Stimulated activated CD4-positive, alpha-beta T cell treated with anti-CD3 and anti-CD28 coated beads, Interleukin-2, amount 100 ng/mL, for 48 hours (primary cell): ENCODE measurements around the gene CRACR2B.

Source experiments
- DNase-seq, 2 donors: peaks; one replicate each; pipeline ENCODE4 v3.0.0-alpha.2; 2020

Gene CRACR2B

DNA sequence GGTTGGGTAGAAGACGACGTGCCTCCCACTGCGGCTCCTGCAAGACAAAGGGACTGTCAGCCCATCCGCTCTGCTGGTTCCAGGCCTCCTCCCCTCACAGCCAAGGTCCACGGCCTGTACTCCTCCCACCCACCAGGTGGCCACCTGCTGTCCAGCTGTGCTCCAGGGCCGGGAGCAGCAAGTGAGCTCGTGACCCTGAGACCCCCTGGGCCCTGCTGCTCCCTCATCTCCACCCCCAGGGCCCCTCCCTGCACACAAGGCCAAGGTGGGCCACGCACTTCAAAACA, 42.4 kb downstream of the CRACR2B start:
- DNase-seq = no peak

DNA sequence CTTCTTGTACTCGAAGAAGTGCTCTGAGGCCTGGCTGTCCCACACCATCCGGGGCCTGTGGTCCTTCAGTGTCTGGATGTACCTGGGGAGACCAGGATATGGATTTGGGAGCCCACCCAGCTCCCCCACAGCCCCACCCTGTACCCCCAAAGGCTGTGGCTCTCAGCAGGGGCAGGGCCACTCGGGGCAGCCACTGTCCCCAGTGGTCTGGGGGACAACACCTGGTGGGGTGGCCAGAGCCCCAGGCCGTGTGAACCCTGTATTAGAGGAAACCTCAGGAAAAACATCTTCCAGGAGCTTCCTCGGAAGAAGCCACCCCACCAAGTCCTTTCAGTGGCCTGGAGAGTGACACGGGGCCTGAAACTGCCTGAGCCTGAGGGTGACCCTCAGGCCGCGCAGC, 42.7 kb downstream of the CRACR2B start:
- DNase-seq = no peak

DNA sequence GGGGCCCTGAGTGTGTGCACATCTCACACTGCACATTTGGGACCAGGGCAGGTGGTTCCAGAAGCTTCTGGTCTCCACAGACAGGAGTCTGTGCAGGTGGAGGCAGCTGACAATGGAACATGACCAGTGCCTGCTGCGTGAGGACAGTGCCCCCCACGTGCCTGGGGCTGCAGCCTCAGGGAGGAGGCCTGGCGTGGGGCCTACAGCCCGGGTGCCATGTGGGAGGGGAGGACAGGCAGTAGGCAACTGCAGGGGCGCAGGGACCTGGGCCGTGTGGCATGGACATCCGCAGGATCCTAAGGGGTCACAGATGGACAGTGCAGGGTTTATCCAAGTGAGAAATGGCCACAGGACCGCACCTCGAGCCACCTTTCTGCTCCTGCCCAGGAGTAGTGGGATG, 43.8 kb downstream of the CRACR2B start:
- no peak for DNase-seq

DNA sequence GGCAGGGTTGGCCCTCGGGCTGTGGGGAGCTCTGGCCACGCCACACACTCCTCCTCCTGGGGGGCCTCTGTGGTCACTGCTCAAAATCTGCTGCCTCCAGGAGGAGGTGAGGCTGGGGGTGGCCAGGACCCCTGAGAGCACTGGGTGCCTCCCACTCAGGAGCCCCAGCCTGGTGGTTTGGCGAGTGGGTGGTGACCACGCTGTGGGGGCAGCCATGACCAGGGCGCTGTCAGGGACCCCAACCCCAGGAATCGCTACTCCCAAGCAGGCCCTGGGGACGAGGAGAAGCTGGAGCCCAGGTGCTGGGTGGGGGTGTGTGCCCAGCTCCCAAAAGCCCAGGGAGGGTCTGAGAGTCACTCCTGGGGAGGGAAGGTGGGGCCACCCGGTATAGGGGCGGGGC, 45.1 kb downstream of the CRACR2B start:
- DNase-seq = no peak

DNA sequence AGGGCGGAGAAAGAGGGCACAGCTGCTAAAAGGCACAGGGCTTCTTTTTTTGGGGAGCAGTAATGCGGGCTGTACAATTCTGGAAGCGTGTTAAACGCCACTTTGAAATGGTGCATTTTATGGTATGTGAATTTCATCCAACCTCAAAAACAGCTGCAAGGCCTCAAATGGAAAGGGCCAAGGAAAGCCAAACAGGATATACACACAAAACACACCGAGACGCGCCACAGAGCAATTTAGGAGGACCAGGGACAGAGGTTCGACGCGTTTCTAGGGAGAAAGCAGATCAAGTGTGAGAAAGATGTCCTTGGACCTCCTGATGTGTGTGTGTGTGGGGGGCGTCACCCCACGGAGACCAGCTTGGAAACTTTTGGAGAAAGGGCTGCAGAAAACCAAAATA, 46.0 kb downstream of the CRACR2B start:
- no peak for DNase-seq

DNA sequence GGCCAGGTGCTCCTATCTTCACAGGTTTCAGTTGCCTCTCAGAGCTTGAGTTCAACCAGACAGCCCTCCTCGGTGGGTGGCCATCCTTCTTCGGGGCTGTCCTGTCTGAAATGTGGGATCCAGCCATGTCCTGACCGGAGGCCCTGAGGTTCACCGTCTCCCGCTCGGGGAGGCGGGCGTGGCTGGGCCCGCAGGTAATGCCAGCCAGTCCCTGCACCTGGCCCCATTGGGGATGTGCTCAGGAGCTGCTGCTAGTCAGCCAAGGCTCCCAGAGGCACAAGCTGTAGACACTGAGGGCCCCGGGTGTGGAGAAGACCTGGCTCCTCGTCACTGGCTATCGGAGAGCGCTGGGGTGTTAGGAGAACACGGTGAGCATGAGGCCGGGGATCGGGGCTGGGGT, 47.5 kb downstream of the CRACR2B start:
- no peak for DNase-seq

DNA sequence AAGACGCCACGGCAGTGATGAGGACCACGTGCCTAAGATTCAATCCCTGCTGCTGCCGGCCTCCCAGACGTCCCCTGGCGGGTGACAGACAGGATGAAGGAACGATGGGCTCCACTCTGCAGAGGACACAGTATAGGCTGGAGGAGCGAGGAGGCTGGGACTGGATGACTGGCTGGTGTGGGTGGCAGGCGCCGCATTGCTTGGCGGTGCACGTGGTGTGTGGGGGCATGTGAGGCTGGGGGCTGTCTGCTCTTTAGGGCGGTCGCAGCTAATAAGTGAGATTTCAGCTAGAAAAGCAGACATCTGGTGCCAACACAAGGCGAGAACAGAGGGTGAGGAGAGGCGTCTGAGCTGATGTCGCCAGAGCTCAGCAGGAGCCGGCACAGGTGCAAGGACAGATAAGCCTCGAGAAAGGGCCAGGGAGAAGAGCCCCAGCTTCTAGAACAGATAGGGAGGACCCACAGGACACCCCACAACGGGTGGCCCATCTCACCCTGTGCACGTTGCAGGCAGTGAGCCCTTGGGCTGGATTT, 48.1 kb downstream of the CRACR2B start:
- no peak for DNase-seq

DNA sequence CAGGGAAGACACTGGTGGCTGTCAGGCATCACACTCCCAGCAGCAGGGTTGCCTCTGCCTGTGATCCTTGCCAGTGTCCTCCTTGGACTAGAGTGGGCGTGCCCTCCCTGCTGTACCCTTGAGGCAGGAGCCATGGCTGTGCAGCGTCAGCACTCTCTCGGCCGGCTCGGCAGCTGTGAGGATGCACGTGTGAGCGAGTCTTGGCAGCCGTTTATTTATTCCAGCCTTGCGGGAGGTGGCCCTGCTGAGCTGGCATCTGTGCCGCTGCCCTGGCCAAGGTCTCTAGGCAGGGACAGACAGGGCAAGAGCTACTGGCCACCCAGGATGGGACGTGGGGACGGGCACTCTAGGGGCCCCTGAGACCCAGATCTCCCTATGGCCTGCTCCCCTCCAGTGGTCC, 48.8 kb downstream of the CRACR2B start:
- no peak for DNase-seq

DNA sequence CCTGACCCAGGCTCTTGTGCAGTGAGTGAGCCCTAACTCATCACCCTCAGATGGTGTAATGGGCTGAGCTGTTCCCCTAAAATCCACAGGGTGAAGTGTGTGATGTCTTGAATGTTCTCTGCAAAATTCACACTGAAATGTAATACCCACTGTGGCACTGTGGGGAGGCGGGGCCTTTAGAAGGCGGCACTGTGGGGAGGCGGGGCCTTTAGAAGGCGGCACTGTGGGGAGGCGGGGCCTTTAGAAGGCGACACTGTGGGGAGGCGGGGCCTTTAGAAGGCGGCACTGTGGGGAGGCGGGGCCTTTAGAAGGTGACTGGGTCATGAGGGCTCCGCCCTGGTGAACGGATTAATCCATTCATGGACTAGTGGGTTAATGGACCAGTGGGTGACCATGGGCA, 49.8 kb downstream of the CRACR2B start:
- DNase-seq = peak in 1 of 2 donors; percentile 16

DNA sequence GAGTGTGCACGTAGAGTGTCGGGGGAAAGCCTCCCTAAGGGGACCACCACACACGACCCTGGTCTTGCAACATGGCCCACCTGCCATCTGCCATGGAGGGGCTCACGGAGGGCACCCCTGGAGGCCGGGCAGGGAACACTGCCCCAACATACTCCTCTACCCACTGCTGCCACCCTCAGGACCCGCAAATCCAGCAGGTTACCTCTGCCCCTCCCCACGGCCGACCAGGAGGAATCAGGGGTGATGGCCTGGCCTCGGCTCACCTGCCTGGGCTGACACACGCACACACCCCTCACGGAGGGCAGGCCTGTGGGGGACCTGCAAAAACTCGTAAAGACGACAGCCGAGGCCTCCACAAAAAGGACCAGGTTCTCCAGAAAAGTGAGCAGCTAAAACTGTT, 52.7 kb downstream of the CRACR2B start:
- DNase-seq = no peak
